GM19395 (cell line): ENCODE results near the gene ZNF804B.
"Not testable (repeated sequence)": the region's sequence is repeated elsewhere in the genome, so short reads cannot be mapped to it uniquely, and the experiment has no call there.

Experiments
- ATAC-seq: cut with Tn5 transposase; IDR thresholded peaks from one replicate; pipeline ENCODE4 v1.9.1; 2021; ENCODE audit warnings: mild to moderate bottlenecking, moderate library complexity; ENCODE audit not compliant: unreplicated experiment

The ZNF804B gene

GRCh38 chr7:89073776-89074175, 314.3 kb downstream of the ZNF804B start:
- ATAC-seq: no peak

- ATAC-seq: no peak
Measured at GRCh38 chr7:89077992-89078391, 318.5 kb downstream of the ZNF804B start.

DNA sequence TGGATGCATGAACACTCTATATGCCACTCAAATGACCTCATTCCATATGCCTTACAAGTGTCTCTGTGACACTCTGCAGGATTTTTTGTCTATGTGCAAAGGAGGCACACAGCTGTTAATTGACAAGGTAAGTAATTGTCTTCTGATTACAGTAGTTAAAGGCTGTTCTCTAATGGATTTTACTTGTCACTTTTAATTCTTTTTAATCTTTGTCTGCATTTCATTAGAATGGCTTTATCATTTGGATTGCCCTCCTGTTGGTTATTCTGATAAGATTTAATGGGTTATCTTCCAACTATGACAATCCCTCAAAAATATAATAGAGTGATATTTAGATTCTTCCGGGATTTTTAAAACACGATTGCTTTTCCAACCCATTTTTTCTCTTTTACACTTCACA, 326.1 kb downstream of the ZNF804B start:
- ATAC-seq: no peak

DNA sequence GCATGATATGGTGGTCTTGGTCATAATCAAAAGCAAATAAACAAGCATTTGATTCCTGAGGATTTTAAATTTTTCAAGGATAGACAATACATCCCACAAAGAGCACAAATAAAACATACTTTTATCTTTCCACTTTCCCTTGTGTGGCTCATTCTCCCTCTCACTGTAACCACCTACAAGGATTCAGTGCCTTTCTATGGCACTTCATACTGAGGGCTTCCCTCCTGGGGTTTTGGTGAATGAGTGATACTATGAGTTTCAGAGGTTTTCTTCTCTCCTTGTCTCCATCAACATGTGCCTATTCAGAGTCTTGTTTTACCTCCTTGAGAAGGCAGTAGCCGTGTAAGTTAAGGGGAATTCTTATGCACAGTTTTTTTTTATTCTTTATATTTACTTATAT, 332.1 kb downstream of the ZNF804B start:
- ATAC-seq: no peak

DNA sequence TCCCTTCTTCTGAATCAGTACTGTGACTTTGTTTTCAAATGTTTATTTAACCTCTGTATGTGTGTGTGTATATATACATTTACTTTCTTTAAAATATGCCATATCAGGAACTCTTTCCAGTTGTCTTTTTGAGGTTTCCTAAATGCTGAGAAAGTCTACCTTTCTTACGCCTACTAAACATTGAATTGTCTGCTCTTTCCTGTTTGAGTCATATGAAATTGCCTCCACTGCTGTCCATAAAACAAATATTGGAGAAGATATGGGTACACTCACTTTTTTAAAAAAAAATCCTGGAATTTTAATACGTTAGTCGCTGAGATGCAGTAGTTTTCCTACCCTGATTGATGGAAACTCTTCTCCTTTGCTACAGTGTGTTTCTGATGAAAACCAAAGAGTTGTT, 334.8 kb downstream of the ZNF804B start:
- no peak for ATAC-seq

- no peak for ATAC-seq
Measured at GRCh38 chr7:89103564-89103963, 344.1 kb downstream of the ZNF804B start.

GRCh38 chr7:89104748-89105685, 345.5 kb downstream of the ZNF804B start:
- no peak for ATAC-seq

DNA sequence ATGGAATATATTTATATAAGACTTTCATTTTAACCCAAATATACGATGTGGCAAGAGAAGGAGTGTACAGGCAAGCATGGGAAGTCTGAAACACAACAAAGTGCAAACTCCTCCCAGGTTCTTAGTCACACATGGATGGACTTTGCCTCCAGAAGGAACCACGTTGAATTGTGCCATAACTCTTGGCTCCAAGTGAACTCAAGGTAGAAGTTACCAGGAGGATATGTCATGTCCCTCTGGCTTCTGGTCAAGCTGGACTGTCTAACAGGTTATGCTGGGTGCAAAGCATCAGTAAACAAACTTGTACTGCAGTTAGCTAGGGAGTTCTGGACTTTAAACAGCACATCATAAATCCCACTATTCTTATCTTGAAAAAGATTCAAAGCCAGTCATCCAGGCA, 364.4 kb downstream of the ZNF804B start:
- ATAC-seq: no peak

DNA sequence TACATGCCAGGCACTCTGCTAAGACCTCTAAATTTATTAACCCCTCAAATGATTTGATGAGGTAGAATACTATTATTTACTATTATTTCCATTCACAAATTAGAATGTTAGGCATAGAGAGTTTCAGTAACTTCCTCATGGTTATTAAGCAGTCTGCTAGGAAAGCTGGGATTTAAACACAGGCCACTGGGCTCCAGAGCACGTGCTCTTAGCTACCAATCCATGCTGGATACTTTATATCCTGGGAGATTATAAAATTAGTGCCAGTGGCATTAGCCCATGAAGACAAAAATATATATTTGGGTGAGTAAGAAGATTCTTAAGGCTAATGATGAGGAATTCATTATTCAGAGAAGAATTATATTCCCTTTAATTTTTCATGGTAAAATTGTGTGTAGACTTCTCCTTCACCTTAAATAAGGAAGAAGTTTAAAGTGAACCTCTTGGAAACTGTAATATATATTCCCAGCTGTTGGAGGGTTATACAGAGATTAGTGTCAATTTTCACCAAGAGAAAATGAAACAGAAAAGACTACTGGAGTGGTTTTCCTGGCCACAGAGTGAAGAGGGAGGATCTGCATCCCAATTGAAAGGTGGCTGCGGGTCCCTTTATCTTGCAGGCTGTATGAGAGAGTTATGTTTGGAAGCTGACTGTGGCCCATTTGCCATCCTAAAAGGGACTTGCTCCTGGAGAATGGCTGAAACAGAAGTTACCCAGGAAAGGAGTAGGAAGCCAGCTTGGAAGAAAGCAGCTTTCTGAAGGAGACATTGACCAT, 370.3 kb downstream of the ZNF804B start:
- no peak for ATAC-seq

GRCh38 chr7:89133357-89133756, 373.9 kb downstream of the ZNF804B start:
- no peak for ATAC-seq

GRCh38 chr7:89133819-89134218, 374.3 kb downstream of the ZNF804B start:
- ATAC-seq: no peak

- ATAC-seq: no peak
Measured at GRCh38 chr7:89145801-89146200, 386.3 kb downstream of the ZNF804B start.

- no peak for ATAC-seq
Measured at GRCh38 chr7:89160107-89160506, 400.6 kb downstream of the ZNF804B start.

- ATAC-seq: no peak
Measured at GRCh38 chr7:89165421-89165820, 405.9 kb downstream of the ZNF804B start.

GRCh38 chr7:89170628-89171027, 411.1 kb downstream of the ZNF804B start:
- ATAC-seq: no peak

- ATAC-seq: no peak
Measured at GRCh38 chr7:89182116-89182515, 422.6 kb downstream of the ZNF804B start.

DNA sequence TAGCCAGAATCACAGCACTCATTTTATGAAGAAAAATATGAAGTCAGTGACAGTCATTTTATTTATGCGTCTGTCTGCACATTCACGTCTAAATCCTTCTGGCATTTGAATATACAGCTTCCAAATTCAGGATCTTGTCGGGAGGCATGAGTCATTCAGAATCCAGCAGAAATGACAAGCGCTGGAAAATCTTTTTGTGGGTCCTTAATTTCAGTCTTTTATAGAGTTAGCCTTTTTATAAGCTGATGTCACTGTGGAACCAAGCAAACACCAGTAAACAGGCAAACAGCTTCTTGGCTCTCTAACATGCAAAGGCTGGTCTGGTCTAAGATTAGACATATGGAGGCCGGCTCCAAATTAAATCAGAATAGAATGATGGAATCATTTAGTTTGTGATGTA, 424.2 kb downstream of the ZNF804B start:
- no peak for ATAC-seq

DNA sequence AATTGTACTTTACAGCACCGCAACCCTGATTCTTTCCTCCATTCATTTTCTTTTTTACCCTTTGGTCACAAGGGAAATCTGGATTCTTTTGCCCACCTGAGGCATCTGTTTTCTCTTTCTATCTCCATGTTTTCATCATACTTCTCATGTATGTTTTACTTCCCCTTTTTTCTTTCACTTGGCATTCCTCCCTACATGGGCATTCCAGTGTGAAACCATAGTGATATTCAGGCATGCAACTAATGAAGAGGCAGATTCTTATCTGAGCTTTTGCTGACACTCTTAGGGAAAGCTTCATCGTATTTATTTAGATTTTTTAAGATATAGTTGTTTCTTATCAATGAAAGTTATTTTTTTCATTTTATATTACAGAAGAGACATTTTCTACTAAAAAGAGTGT, 441.3 kb downstream of the ZNF804B start:
- ATAC-seq: no peak

DNA sequence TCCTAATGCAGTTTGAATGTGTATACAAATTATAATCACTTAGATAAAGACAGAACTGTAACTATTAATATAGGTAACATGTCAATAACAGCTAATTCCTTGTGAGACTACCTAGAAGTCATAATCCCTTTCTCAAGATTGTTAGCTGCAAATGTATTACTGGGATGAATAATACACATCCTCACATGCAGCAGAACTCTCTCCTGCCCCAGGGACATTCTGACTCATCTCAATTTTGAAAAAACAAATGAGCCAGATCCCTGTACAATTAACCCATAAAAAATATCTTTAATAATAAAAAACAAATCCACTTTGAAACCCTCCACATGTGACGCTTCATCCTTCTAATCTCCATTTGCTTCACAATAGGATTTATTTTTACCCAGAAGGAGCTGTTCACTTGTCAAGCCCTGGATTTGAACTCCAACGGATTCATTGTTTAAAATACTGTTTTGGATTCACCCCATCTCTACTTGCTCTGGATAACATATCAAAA, 464.4 kb downstream of the ZNF804B start:
- no peak for ATAC-seq

DNA sequence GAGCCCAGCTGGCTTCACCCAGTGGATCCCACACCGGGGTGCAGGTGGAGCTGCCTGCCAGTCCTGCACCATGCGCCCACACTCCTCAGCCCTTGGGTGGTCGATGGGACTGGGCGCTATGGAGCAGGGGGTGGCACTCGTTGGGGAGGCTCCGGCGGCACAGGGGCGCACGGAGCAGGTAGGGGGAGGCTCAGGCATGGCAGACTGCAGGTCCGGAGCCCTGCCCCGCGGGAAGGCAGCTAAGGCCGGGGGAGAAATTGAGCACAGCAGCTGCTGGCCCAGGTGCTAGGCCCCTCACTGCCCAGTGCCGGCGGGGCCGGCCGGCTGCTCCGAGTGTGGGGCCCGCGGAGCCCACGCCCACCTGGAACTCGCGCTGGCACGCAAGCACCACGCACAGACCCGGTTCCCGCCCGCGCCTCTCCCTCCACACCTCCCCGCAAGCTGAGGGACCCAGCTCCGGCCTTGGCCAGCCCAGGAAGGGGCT, 469.2 kb downstream of the ZNF804B start:
- not testable (repeated sequence) for ATAC-seq

DNA sequence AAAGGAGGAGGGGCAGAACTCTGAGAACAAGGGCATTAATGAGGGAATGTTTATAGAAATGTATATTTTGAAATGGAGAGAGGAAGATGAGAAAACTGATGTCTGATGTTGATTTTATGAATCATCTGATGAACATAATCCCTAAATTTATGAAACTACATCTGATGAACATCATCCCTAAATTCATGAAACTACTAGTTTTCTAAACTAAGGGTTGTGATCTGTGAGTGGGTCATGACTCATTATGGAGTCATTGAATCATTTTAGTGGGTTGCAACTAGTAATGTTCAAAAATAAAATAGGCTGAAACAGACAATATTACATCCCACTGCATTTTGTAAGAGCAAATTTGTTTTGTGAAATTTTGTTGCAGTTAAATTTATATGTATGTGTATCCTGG, 478.7 kb downstream of the ZNF804B start:
- ATAC-seq: no peak

DNA sequence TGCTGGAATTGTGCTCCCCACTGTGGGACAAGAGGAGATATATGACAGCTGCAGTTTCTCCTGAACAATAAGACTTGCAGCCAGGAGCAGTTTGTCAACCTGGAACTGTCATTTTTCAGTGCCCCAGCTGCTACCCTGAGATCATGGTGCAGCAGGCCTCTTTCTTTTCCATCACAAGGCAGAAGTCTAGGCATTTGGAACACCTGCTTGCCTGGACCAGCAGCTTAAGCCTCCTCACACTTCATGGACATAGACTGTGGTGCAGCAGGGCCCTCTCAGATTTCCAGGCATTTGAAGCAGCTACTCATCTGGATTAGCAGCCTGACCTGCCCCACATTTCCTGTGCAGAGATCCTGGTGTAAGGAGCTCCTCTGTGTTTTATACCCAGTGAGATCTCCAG, 486.7 kb downstream of the ZNF804B start:
- no peak for ATAC-seq
